GM19324 (cell line): ENCODE data around the gene PHF14.

ENCODE experiments used
- ATAC-seq: cut with Tn5 transposase; IDR thresholded peaks from one replicate; pipeline ENCODE4 v1.9.1; 2021; ENCODE audit warnings: mild to moderate bottlenecking, moderate library complexity; ENCODE audit not compliant: unreplicated experiment, low FRiP score

Gene PHF14

DNA sequence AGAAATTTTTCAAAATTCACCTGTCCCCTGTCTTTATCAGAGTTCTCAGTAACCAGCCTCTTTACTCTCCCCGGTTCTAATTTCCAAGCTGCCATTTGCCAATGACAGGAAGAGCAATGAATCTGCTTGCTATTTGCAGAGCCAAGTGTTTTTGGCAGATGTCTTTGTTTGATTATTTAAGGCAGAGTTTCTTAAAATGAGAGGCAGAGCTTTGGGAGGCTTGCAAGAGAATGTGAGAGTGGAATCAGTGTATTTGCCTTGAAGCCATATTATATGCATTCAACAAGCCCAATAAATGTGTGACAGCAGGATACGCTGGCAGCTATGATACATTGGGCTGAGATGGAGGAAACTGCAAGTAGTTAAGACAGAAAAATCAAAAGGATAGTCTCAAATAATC lies 196.5 kb downstream of the PHF14 start:
- no peak for ATAC-seq

DNA sequence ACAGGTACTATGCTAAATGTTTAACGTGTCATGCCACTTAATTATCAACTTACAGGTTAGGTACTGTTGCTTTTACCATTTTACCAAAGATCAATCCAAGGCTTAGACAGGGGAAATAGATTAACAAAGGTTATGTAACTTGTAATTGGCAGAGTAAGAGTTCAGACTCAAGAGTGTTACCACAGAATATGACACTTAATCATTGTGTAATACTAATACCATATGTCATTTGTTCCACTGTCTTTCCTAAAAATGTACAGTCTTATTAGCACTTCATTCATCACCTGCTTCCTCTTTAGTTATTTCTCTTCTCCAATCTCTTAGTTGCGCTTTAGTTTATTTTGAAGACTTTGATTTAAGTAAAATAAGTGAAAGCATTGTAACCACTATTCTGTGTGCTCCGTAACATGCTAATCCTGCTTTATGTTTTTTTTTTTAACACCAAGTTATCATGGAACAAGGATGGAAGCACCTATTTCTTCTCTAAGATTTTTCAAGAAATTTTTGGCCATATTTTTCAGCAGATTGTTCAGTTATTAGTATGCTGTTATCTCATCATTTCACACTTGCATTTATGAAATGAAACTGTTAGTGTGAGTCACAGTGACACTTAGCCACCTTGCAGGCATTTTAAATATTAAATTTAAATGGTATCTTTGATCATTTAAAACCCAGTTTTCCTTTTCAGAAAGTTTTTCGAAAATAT lies 197.3 kb downstream of the PHF14 start:
- no peak for ATAC-seq

DNA sequence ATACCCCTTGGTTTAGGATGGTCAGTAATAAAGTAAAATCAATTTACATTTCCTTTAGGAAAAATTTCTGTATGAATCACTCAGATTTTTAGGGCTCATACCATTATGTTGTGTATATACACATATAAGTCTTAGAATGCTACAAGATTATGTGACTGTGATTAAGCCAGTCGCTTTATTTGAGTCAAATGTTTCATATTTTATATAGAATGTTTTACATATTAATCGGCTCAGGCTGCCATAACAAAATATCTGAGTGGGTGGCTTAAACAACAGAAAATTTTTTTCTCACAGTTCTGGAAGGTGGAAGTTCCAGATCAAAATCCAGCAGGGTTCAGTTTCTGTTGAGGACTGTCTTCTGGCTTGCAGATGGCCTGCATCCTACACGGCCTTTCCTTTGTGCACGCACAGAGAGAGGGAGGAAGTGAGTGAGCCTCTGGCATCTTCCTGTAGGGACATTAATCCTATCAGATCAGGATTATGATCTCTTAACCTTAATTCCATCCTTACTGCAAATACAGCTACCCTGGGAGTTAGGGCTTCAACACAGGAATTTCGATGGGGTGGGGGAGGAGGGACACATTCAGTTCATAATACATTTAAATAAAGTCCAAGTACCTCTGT lies 198.0 kb downstream of the PHF14 start:
- no peak for ATAC-seq

DNA sequence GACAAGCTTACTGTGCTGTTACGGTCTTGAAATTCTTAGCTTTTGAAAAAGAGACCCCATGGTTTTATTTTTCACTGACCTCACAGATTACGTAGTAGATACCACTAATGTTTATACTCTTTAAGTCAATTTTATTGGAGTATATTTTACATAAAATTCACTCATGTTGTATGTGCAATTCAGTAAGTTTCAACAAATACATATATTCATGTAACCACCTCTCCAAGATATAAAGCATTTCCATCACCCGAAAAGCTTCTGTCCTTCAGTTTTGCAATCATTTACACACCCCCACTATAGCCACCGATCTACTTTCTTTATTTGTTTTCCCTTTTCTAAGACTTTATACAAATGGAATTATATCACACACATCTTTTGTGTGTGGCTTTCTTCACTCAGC lies 199.2 kb downstream of the PHF14 start:
- no peak for ATAC-seq

DNA sequence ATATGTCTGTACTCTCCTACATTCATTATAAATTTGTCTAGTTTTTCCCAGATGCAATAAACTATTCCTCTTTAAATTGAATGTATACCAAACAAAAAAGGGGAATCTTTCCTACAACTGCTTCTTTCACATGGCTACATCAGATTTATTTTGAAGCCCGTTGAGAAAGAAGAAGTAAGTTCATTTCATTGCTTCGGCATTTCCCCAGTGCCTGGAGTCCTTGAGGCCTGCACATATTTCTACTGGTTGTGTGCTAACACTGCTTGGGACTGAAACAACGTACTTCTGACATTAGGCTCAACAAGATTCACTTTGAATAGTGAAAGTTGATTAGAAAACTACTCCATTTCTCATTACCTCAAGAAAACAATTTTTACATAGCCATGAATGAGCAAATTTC lies 201.7 kb downstream of the PHF14 start:
- no peak for ATAC-seq

DNA sequence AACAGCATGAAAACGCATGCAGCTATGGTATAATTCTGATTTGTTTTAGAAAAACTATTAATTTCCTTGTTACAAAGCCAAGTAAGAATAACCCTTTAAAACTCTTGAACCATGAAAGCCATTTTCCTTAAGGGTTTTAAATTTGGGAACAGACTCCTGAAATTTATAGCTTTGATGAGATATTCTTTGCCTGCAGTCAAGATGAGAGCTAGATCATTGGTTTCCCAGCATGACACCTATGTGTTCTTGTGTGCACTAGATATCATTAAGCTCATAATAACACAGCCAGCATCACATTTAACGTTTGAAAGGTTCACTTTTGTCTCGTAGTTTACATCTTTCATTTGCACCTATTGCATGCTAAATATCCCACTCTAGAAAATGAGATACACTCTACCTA lies 202.2 kb downstream of the PHF14 start:
- ATAC-seq = no peak

DNA sequence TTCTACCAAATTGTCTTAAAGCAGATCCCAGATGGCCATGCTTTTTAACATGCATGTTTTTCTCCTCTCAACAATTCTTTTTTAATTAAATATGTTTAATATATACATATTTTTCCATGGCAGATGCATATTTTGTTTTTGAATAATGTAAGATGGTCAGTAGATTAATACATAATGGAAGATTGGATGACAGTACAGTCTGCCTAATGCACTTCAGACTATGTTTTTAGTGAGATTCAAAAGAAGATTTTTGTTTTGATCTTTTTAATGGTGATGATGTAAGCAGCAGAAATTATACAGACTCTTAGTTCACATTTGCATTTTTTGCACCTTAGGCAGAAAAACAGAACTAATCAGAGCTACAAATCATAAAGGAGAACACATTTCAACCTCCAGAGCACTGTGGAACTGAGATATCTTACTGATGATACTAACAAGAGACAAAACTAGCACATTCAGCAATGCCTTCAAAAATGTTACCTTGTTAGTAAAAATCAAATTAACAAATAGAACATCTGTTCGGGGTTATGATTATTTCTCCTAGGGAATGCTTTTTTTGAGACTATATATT lies 203.4 kb downstream of the PHF14 start:
- ATAC-seq = no peak

DNA sequence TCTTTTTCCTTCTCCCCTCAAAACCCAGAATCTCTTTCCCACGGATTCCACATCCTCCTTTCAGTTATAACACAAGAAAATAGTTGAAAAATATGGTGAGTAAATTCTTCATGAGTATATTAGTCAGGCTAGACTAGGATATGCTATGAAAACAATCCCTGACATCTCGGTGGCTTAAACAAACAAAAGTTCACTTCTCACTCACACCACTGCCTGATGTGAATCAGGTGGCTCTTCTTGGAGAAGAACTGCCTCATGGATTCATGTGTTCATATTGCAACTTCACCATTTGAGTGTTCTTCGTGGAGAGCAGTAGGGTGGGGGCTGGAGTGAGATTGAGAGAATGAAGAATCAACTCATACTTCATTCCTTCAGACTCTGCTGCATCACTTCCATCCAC lies 204.1 kb downstream of the PHF14 start:
- ATAC-seq = no peak

DNA sequence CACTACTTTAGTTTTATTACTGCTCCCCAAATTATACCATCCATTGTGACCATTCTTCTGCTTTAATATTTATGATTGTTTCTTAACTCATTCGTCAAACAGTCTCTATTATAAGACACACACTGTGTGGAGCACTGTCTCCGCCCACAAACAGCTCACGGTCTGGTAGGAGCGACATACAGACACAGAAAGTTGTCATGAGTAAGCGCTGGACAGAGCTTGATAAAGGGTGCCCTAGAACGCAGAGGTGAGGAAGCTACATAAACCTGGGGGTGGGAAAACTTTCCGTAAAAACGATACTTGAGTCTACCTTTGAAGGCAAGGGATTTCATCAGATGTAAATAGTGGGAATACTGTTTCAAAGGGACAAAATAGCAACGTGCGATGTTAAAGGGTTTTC lies 207.9 kb downstream of the PHF14 start:
- no peak for ATAC-seq

DNA sequence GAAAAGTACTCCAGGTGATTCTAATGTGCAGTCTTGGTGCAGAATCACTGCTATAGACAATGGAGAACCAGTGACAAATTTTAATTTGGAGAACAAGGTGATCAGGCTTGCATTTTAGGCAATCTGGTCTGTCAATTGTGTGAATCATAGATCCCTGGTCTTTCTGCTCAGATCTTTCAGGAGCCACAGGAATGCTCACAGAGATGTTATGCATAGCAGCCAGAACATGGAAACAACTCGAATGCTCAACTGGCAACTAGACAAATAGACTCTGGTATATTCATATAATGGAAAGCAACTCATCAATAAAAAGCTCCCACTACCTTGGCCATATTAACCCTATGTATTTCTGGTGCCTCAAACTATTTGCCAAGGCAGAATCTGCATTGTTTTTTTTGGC lies 209.1 kb downstream of the PHF14 start:
- no peak for ATAC-seq

DNA sequence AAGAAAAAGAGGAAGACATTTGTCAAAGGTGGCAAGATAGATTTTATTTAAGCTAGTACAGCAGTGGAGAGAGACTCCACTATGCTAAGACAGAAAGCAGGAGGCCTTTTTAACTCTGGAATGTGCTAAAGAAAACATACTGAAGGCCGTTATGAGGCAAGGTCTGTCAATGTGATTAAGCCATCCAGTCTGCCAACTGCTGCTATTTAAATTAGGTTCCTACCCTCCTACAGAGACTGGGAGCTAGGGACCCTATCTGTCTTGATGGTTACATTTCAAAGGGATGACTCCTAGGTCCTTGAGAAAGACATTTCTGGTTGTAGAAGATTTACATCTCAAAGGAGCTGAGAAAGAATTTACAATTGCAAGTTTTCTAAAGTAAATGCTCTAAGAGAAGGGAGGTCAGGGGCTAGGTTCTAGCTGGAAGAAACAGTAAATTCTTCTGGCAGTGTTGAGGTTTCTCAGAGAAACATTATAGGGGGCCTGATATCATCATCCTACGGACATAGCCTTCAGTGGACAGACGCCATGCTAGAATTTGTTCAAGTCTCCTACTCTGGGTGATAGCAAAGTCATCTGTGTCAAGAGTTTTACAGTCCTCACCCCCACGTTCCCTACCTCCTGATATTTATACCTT lies 211.6 kb downstream of the PHF14 start:
- ATAC-seq = no peak

DNA sequence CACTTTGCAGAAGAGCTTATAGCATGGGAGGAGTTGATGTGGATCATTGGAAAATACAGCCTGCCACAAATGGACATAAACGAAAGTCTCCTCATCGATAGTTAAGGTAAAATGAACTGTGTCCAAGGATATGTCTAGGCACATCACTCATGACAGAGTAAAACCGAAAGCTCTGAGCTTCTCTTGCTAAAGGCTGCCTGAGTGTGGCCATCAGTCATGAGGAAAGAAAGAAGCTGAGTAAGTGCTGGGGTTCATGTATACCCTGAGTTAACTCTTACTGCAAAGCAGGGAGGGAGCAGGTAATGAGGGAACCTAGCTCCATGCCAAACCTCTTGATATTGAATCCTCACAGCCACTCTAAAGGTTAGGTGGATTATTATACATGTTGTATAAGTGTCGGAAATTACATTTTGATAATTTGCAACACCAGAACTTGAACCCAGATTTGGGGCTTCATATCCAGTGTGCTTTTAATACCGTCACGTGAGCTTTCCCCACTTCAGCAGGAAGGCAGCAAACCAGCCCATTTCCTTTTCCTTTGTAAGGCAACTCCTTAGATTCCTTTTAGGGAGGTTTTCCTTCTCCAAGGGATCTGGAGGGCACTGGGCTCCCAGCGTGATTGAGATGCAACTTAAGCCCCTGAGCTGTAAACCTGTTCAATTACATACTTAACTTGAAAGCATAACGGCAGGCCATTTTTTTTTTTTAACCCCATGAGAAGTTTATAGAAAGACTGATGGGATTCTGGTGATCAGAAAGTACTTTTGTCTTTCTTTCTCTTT lies 215.0 kb downstream of the PHF14 start:
- ATAC-seq = no peak

DNA sequence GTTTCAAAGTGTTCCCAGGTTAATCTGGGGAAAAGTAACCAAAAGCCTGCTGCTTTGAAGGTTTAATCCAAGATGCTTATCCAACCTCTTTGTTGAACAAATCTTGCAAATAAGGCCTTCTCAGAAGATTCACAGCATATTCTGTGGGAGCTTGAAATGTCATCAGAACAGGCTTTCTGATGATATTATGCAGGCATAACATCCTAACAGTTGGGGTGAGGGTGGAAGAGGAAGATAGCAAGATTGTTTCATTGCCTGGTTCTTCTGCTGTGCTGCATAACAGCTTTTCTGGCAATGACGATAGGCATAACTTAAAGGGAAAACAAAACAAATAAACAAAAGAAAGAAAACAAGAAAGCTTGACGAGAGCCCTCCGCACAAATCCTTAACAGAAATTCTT lies 217.4 kb downstream of the PHF14 start:
- ATAC-seq = no peak

DNA sequence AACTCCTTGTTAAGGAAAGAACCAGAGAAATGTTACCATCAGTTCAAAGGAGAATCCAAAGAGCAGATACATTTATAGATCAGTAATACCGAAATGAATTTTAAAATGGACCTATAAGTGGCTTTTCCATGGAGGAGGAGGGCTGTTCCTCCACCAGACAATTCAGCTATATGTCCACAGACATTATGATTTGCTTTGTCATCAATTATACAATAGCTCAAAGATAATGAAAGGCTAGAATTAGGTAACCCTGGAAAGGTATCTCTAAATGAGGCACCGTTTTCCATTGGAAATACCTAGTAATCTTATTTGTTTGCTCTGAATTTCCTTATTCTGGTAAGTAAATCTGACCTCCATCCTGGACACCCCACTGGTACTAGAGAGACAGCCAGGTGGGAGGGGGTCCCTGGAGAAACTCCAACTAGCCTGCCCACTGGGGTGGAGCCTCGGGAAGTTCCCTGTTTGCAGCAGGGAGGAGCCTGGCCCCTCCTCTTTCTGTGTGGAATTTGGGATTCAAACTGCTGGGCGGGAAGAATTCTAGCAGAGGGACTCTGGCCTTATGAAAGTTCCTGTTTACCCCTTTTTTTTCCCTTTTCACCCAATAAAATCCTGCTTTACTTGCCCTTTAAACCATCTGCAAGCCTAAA lies 218.0 kb downstream of the PHF14 start:
- no peak for ATAC-seq

DNA sequence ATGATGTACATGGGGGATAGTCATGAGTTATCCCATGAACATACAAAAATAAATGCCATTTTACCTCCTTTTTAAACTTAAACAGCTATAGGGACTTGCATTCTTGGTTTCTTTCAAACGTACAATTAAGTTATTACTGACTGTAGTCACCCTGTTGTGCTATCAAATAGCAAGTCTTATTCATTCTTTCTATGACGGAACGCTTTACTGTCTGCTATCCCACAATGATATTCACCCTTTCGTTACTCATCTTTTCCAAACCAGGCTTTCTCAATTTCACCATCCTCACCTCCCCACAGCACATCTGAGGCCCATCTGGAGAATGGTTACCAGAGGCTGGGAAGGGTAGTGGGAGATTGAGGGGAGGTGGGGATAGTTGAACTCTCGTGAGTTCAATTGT lies 218.8 kb downstream of the PHF14 start:
- ATAC-seq = no peak

DNA sequence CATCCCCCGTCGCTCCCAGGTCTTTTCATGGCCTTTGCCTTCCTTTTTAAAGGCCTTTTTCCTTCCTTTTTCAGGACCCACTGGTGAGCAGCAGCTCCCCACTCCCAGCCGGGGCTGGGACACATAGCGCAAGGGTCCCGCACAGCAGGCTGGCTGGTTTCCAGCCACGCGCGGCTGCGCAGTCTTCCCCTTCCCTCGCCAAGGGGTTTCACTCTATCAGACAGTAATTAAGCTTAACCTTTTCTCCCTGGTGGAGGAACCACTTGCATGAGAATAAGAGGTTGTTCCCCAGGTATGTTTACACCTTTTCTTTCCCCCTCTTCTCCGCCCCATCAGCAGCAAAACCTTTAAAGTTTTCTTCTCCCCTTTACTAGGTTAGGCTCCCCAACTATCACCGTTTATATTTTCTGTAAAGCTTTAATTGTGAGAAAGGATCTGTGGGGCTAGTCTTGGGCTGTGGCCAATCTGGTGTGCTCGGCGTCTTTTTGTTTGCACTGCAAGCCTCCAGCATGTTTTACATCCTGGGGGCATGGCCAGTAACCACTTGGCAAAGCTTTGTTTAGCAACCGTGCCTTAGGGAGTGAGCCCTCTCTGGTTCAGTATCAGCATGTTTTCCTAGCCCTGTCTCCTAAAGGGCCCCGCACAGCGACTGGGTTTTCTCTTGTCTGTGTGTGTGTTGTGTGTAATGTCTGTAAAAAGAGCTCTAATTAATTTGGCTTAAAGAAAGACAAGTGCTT lies 219.6 kb downstream of the PHF14 start:
- ATAC-seq = no peak

DNA sequence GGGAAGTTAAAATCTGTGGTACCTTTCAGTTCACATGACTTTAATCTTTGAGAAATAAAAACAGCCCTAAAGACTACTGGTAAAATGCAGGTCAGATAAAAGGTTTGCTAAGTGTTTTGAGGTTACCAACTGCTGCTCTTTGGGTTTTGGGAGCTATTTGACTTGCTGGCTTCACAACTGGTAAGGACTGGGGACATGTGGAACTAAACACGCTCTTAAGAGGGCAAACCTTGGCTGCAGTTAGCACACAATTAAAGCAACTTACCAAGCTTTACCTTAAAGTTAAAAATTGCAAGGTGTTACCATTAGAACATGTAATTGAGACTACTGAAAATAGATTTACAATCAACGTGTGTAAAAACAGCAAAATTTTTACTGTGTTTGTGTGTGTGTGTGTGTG lies 220.2 kb downstream of the PHF14 start:
- ATAC-seq = no peak

DNA sequence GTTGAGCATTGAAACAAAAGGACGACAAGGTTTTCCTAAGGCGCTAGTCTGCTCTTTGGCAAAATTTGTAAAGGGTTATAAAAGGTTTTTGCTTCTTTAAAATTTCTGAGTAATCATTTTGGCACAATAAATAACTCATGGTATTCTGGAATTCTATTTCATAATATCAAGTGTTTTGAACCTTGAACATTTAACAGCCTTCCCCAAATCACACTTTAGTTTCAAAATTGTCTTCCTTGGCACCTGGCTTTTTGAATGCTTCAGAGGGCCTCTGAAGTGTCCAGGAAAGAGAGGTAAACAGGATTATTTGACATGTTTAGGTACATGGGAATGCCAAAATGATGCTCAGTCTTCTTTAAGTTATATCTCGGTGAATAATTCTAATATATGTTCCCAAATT lies 220.8 kb downstream of the PHF14 start:
- ATAC-seq = no peak

DNA sequence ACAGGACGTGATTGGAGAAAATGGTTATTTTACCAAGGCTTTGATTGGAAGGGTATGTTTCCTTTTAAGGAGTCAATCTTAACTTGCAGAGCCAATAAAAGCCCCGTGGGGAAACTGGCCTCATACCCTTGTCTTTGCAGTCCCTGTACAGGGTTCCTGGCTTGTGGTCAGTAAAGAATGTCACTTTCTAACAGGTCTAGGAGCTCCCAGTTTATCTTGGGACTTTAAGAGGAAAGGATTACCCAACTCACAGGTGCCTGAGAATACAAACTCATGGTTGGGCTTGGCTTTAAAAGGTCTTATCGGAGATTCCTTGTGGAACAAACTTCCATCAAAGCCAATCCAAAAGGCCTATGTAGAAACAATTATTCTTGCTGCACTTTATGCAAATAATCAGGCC lies 221.8 kb downstream of the PHF14 start:
- ATAC-seq = no peak

DNA sequence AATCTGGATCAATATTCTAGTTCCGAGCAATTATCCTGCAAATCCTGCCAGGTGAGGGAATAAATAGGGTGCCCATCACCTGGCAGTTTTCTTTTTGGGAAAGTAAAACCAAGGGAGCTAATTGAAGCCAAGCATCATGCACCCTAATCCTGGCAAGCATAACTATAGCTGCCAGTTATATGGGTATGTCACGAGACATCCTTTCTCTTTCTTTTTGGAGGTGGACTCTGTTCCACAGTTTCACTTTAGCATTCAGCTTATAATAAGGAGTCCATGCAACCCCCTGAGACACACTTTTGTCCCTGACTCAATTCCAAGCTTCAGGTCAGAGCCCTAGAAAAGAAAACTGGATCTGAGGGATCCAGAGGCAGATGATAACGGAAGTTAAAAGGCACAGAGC lies 222.5 kb downstream of the PHF14 start:
- no peak for ATAC-seq
